RCC 7860 (cell line): ENCODE data around the gene B4GALT3.
A peak's percentile ranks its signal among the peaks of the same experiment; 100 is the strongest.

Source experiments
- DNase-seq: peaks from one replicate; pipeline ENCODE4 v3.0.0-alpha.2; 2015; ENCODE audit warnings: low spot score
- FAIRE-seq: peaks from 2 replicates; lab custom pipeline; 2012; peaks lifted over from hg19 to GRCh38; lab: Jason Lieb, UNC

Gene B4GALT3

GRCh38 chr1:161188381-161188780 is 11.1 kb upstream of the B4GALT3 start:
- DNase-seq = no peak
- no peak for FAIRE-seq

- FAIRE-seq = no peak
- DNase-seq = no peak
Observed at GRCh38 chr1:161187311-161187710, 10.0 kb upstream of the B4GALT3 start.

DNA sequence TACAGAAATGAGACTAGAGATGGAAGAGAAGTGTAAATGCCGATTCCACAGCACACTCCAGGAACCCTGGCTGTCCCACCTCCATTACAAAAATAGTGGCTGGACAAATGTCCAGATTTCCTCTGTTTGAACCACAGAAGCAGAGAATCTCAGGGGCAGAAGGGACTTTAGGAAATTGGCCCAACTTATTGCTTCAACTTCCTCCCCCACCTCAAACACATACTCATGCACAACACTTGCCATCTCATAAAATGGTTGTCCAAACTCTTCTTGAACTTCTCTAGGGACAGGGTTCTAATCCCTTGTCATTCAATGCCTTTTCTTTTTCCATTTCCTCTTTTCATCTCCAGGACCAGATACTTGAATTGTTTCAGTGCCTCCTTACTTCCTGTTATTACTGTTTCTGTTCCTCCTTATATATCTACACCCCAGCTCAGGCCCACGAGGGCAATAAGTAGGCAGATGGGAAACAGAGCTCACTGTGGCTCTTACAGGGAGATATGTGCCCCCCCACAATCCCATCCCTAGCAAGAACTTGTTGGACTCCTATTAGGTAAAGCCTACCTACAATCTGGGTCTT is 8.5 kb upstream of the B4GALT3 start:
- no peak for FAIRE-seq
- DNase-seq = no peak

GRCh38 chr1:161185282-161185682 is 8.0 kb upstream of the B4GALT3 start:
- no peak for FAIRE-seq
- DNase-seq = no peak

DNA sequence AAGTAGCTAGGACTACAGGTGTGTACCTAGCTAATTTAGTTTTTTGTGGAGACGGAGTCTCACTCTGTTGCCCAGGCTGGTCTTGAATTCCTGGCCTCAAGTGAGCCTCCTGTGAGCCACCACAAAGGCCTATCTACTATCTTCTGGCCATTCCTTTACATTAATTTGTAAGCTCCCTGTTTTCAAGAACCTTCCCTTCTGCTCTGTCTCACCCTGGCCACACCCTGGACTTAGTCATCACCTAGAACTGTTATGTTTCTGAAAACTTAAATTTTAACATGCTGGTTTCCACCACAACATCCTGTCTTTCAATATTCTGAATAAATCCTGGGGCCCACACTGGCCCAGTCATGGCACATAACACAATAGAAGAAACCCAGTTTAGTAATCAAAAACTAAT is 4.9 kb upstream of the B4GALT3 start:
- FAIRE-seq = peak; percentile 59
- peak; percentile 71 for DNase-seq

GRCh38 chr1:161180639-161181038 is 3.3 kb upstream of the B4GALT3 start:
- DNase-seq (no peak), FAIRE-seq (no peak)

DNA sequence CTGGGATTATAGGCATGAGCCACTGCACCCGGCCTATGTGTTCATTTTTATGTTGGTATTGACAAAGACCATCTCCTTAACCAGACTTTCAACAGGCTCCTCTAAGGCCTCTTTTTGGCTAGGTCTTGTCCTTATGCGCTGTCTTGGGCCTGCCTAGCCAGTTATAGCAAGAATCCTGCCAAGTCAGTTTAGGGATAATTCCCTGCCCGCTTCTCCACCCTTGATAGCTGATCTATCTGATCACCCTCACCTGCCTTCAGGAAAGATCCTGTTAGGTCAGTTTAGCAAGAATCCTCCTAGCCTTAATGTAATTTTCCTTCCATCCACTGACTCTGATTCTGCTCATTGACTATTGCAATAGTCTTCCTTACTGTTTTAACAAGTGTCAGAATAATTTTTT is 2.4 kb upstream of the B4GALT3 start:
- no peak for DNase-seq
- no peak for FAIRE-seq

GRCh38 chr1:161177936-161178244 is 583 bp upstream of the B4GALT3 start:
- FAIRE-seq = no peak
- DNase-seq = no peak

DNA sequence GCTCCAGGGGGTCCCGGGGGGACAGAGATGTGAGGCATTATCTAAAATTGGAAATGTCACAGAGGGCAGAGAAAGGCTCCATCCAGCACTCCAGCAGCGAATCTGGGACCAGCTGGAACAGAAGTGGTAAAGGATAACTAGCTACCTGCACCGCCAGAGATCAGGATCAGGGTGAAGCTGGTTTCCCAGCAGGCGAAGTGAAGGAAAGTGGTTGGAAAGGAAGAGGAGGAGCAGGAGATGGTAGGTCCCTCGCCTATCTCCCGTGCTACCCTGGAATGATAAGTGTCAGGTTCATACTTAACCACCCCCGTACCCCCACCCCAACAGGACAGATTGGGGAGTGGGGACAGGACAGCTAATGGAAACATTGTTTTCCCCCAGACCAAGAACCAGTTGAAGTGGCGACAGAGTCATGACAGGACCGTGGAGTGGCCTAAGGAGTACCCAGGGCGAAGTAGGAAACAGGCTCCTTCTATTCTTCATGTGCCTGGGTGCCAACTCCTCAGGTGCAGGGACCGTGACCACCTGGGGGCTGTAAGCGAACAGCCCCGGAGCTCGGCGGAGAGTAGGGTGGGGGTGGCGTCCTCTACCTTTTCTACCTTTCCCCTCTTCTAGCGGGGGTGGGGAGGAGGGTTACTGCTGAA is 717 bp downstream of the B4GALT3 start:
- no peak for DNase-seq
- FAIRE-seq = no peak

DNA sequence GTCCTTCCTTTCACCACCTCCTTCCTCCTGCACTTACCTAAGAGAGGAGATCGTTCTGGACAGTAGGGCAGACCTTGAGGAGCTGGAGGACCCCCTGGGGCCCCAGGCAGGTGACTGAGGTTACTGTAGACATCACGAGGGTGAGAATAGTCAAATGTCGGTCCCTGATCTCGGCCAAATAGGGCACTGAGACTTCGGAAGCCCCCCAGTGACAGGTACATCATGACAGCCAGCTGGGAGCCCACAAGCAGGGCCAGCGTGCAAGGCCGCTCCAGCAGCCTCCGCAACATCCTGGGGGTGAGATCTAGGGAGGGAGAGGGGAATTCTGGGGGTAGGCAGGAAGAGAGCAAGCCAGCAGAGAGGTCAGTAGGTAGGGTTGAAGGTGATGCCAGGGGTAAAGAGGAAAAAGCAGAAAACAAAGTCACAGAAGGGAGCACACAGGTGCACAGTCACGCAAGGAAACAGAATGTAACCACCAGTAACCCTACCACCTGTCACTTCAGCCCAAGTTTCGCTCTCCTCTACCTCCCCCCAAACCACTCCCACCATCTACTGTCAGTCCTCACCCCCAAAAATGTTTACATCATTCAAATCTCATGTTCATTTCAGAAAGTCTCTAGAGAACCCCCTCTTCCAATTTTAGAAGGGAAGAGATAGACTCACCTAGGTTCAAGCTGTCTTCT is 1.4 kb downstream of the B4GALT3 start:
- FAIRE-seq = no peak
- no peak for DNase-seq

DNA sequence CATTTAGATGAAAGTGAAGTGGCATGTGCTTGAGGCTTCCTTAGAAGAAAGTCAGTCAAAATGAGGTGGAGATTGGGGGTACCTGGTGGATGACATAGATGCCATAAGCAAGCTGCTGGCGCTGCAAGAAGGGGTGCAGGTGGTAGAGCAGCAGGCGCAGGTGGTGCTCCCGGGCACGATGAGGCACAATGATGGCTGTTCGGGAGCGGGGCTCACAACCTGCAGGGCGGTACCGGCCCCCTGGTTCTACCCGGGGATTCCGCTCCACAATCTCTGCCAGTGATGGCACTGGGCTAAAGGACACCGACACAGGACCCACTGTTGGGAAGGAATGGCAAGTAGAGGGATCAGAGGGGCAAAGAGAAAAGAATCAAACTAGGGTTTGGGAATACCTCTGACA is 2.4 kb downstream of the B4GALT3 start:
- DNase-seq (no peak), FAIRE-seq (no peak)

- FAIRE-seq (no peak), DNase-seq (no peak)
Observed at GRCh38 chr1:161173711-161174110, 3.6 kb downstream of the B4GALT3 start.

GRCh38 chr1:161172776-161173376 is 4.4 kb downstream of the B4GALT3 start:
- DNase-seq (no peak), FAIRE-seq (no peak)

DNA sequence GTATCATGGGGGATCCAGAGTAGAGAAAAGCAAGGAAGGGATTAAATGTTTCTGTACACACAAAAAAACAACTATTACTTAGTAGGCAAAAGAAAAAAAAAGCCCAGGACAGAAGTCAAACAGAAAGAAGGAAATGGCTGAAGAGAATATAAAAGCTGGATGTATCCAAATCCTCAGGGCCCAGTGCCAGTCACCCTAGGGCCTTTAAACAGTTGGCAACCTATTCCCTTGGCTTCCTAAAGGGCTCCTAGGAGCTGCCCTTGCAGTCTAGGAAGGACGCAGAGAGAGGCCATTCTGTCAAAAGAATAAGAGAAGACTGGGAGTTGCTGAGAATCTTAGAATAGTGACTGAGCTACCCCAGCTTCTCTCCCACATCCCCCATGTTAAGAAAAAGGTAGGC is 5.0 kb downstream of the B4GALT3 start:
- FAIRE-seq (no peak), DNase-seq (no peak)

GRCh38 chr1:161171696-161172095 is 5.6 kb downstream of the B4GALT3 start:
- no peak for DNase-seq
- FAIRE-seq = no peak

DNA sequence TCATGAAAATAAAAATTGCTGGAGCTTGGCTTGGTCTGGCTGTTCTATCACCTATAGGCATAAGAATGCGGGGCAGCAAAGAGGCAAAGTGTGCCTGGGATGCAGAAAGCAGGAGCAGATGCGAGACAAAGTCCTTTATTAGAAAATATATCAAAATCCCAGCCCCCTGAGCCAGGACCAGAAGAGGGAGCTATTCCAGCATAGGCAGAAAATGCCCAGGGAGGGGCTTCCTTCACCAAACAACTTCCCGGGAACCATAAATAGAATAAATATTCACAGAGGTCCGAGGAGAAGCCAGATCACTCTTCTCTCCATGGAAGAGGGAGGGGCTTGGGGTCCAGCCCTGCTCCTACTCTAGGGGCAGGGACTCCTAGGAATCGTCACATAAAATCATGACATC is 6.1 kb downstream of the B4GALT3 start:
- DNase-seq (no peak), FAIRE-seq (no peak)

DNA sequence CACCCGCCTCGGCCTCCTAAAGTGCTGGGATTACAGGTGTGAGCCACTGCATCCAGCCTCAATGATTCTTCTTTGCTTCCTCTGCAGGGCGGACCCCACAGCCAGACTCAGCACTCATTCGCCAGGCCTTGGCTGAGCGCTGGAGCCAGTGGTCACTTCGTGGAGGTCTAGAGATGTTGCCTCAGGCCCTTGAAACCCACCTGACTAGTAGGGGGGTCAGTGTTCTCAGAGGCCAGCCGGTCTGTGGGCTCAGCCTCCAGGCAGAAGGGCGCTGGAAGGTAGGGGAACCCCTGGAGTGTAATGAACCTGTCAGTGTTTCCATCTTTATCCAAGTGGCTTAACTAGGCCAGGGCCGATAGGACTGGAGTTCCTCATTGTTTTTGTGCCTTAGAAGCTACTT is 8.4 kb downstream of the B4GALT3 start:
- DNase-seq (no peak), FAIRE-seq (no peak)

DNA sequence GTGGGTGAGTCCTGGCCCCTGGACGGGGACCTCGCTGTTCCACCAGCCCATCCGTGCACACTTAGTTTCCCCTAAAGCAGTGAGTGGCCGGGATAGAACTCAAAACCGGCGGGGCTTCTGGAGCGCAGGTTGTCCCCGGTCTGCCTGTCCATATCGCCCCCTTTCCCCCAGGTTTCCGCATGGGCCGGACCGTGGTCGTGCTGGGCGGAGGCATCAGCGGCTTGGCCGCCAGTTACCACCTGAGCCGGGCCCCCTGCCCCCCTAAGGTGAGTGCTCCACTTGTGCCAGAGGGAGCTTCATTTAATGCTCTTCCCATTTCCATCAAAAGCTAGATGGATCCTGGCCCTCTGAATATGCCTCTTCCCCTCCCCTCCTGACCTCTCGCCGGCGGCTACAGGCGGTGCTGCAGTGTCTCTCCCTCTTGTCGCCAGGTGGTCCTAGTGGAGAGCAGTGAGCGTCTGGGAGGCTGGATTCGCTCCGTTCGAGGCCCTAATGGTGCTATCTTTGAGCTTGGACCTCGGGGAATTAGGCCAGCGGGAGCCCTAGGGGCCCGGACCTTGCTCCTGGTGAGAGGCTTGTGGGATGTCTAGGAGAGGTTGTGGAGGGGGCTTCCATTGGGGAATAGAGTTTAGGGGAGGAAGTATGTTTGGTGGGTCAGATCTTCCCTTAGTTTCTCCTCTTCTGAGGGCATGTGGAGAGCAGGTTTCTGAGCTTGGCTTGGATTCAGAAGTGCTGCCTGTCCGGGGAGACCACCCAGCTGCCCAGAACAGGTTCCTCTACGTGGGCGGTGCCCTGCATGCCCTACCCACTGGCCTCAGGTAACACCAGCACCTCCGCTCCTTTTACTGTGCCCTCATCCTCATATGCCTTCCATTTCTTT is 10.4 kb downstream of the B4GALT3 start:
- no peak for DNase-seq
- no peak for FAIRE-seq

- FAIRE-seq = peak; percentile 88
Observed at GRCh38 chr1:161165742-161166668, 11.3 kb downstream of the B4GALT3 start, which contains the start of gene PPOX. Gene PPOX, plus strand, starts transcription at chr1:161166426. Its CDS starts 422 bp downstream, at chr1:161166848.

More at GRCh38 chr1:161165742-161166668, 11.3 kb downstream of the B4GALT3 start, which contains the start of gene PPOX:
- DNase-seq = peak; percentile 97
